Neural progenitor cell (in vitro differentiated cells): Measurements from ENCODE around the gene RTN4IP1. TPM values are rescaled to one million over a fixed set of nuclear protein-coding genes. Genes with fewer than 3 reads are reported as not detected.

Source experiments
- DNase-seq: peaks from one replicate; pipeline ENCODE4 v3.0.0-alpha.2; 2016; ENCODE audit warnings: low spot score
- H2AFZ ChIP-seq: fragments of 200-600 bp; sonication (generic); replicated peaks from 2 replicates; pipeline ENCODE4 v1.6.1; 2016; ENCODE audit warnings: antibody characterized with exemption
- H3F3A ChIP-seq: fragments of 200-600 bp; sonication (generic); 2 replicates; pipeline ENCODE4 v1.6.1; 2016; ENCODE audit warnings: antibody characterized with exemption, low read depth
- H3K27ac ChIP-seq: fragments of 200-600 bp; sonication (generic); 2 replicates; pipeline ENCODE4 v1.5.1; 2016; ENCODE audit warnings: mild to moderate bottlenecking
- H3K27me3 ChIP-seq: fragments of 200-600 bp; sonication (generic); 2 replicates; pipeline ENCODE4 v1.6.1; 2016; ENCODE audit warnings: mild to moderate bottlenecking, moderate library complexity
- H3K36me3 ChIP-seq: fragments of 200-600 bp; sonication (generic); 2 replicates; pipeline ENCODE4 v1.5.1; 2016
- H3K4me1 ChIP-seq: fragments of 200-600 bp; sonication (generic); 2 replicates; pipeline ENCODE4 v1.6.1; 2016; ENCODE audit warnings: mixed run types
- H3K4me2 ChIP-seq: fragments of 200-600 bp; sonication (generic); 2 replicates; pipeline ENCODE4 v1.6.1; 2016
- H3K4me3 ChIP-seq: fragments of 200-600 bp; sonication (generic); 2 replicates; pipeline ENCODE4 v1.5.1; 2016
- H3K79me2 ChIP-seq: fragments of 200-600 bp; sonication (generic); 2 replicates; pipeline ENCODE4 v1.6.1; 2016; ENCODE audit warnings: low read depth
- H3K9ac ChIP-seq: fragments of 200-600 bp; sonication (generic); 2 replicates; pipeline ENCODE4 v1.6.1; 2016
- H3K9me3 ChIP-seq: fragments of 200-600 bp; sonication (generic); 2 replicates; pipeline ENCODE4 v1.5.1; 2016; ENCODE audit warnings: low read depth
- H4K20me1 ChIP-seq: fragments of 200-600 bp; sonication (generic); 2 replicates; pipeline ENCODE4 v1.6.1; 2016; ENCODE audit warnings: low read depth
- H3K27ac Mint-ChIP-seq: 3 replicates; pipeline ENCODE4 v1.8.0; 2021; ENCODE audit warnings: mixed read lengths
- H3K27me3 Mint-ChIP-seq: 2 replicates; pipeline ENCODE4 v1.8.0; 2022; ENCODE audit warnings: low read depth, mild to moderate bottlenecking, inconsistent platforms, moderate library complexity, mixed read lengths; ENCODE audit not compliant: insufficient read depth
- H3K36me3 Mint-ChIP-seq: 3 replicates; pipeline ENCODE4 v1.8.0; 2021; ENCODE audit warnings: mixed read lengths
- H3K4me1 Mint-ChIP-seq: 3 replicates; pipeline ENCODE4 v1.8.0; 2021; ENCODE audit warnings: mixed read lengths
- H3K4me3 Mint-ChIP-seq: 3 replicates; pipeline ENCODE4 v1.8.0; 2021; ENCODE audit warnings: mild to moderate bottlenecking, moderate library complexity, mixed read lengths
- H3K9me3 Mint-ChIP-seq: 3 replicates; pipeline ENCODE4 v1.8.0; 2020; ENCODE audit warnings: mixed read lengths
- EZH2 ChIP-seq: fragments of 200-600 bp; sonication (generic); IDR thresholded peaks from 2 replicates; pipeline ENCODE4 v1.6.1; 2017; ENCODE audit warnings: antibody characterized with exemption, mild to moderate bottlenecking, moderate library complexity
- EZH2phosphoT487 ChIP-seq: fragments of 200-600 bp; sonication (generic); IDR thresholded peaks from 2 replicates; pipeline ENCODE4 v1.6.1; 2017; ENCODE audit warnings: antibody characterized with exemption
- total RNA-seq: library from RNA; depleted of rRNA; stranded (reverse); fragments of >200 nt; gene quantifications from 2 replicates; pipeline ENCODE4 v1.2.3, GENCODE V29; 2015; ENCODE audit warnings: low replicate concordance
- TF ChIP-seq, protein P1 (sequence below): fragments of 200-600 bp; sonication (generic); IDR thresholded peaks from 2 replicates; pipeline ENCODE4 v1.5.1; 2017; ENCODE audit warnings: antibody characterized with exemption, mild to moderate bottlenecking

RTN4IP1 gene, protein sequence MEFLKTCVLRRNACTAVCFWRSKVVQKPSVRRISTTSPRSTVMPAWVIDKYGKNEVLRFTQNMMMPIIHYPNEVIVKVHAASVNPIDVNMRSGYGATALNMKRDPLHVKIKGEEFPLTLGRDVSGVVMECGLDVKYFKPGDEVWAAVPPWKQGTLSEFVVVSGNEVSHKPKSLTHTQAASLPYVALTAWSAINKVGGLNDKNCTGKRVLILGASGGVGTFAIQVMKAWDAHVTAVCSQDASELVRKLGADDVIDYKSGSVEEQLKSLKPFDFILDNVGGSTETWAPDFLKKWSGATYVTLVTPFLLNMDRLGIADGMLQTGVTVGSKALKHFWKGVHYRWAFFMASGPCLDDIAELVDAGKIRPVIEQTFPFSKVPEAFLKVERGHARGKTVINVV
- total RNA-seq = 10.2 and 11.8 TPM in 2 replicates

DNA sequence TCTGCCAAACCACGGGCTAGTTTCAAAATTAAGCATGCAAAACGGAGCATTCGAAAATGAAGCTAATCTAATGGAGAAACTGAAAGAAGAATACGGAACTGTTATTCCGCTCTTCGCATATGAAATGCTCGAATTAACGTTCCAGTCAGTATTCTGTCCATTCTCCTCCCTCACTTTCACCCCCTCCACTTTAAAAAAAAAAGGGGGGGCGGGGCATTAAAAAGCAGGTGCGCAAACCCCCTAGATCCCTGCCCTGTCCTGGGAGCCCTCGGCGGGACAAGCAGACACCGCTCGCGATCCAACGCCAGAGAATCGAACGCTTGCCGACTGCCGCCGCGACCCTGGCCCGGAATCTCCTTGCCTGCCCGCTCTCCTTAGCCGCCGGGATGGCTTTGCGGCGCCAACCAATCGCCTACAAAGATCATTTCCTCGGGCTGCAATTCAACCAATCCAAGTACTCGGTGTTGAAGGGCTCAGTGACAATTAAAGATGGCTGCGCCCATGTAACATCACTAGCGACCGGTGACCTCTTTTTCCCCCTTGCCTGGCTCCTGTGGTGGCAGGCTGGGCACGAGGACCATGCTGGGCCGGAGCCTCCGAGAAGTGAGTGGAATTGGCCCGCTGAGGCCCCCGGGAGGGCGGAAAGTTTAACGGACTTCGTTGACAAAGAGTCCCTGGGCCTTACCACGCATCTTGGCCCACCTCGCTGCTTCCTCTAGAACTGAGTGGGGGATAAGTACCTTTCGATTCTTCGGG, at the start of gene RTN4IP1, which contains the start of gene QRSL1:
Gene RTN4IP1 (minus strand): TSS at position 396 of the 756 bp plus-strand sequence. CDS start 477 bp downstream, outside the sequence.
Gene QRSL1 (plus strand): TSS at position 476 of the 756 bp plus-strand sequence. CDS start 104 bp downstream, at position 580.
- H3K36me3 ChIP-seq = no peaks in the 10 kb centered on the region
- Mint-ChIP-seq H3K4me1 (peaks cover 11% of the 10 kb centered on the region), H3K27ac (peak within 1 kb of the TSS; percentile 94), H3K36me3 (no peaks in the 10 kb centered on the region), H3K27me3 (peaks cover 2% of the 10 kb centered on the region), H3K9me3 (no peaks in the 10 kb centered on the region), H3K4me3 (peak within 1 kb of the TSS; percentile 96)
- peaks cover 58% of the 10 kb centered on the region for H3K79me2 ChIP-seq
- peak; percentile 95 for DNase-seq
- H3K4me3 ChIP-seq = peak within 1 kb of the TSS; percentile 89
- TF ChIP-seq EZH2phosphoT487 (no peak), EZH2 (no peak)
- TF ChIP-seq, protein P1, sequence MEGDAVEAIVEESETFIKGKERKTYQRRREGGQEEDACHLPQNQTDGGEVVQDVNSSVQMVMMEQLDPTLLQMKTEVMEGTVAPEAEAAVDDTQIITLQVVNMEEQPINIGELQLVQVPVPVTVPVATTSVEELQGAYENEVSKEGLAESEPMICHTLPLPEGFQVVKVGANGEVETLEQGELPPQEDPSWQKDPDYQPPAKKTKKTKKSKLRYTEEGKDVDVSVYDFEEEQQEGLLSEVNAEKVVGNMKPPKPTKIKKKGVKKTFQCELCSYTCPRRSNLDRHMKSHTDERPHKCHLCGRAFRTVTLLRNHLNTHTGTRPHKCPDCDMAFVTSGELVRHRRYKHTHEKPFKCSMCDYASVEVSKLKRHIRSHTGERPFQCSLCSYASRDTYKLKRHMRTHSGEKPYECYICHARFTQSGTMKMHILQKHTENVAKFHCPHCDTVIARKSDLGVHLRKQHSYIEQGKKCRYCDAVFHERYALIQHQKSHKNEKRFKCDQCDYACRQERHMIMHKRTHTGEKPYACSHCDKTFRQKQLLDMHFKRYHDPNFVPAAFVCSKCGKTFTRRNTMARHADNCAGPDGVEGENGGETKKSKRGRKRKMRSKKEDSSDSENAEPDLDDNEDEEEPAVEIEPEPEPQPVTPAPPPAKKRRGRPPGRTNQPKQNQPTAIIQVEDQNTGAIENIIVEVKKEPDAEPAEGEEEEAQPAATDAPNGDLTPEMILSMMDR = no peak
- no peaks in the 10 kb centered on the region for H3K27me3 ChIP-seq
- peak within 1 kb of the TSS; percentile 90 for H2AFZ ChIP-seq
- peaks cover 6% of the 10 kb centered on the region for H3K4me1 ChIP-seq
- no peaks in the 10 kb centered on the region for H3K9me3 ChIP-seq
- H4K20me1 ChIP-seq = no peaks in the 10 kb centered on the region
- H3K4me2 ChIP-seq = peak within 1 kb of the TSS; percentile 86
- H3F3A ChIP-seq = peaks cover 14% of the 10 kb centered on the region
- peak within 1 kb of the TSS; percentile 86 for H3K27ac ChIP-seq
- peak within 1 kb of the TSS; percentile 92 for H3K9ac ChIP-seq

DNA sequence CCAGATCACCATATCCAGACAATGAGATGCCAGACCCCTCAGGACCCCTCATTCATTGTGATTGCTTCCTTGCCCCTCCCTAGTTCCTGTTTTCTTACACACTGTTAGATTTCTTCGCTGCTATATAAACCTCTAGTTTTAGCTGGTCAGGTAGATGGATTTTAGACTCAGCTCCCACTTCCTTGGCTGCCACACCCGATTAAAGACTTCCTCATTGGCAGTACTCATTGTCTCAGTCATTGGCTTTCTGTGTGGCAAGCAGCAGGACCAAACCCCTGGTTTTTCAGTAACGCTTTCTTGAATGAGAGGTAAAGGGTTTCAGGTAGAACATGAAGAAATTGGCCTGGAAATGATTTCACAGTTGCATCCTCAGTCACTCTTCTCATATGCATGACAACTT, 48.0 kb upstream of the RTN4IP1 start:
- H3K36me3 ChIP-seq = no peaks in the 10 kb centered on the region
- no peak overlapping the region for H3K4me3 Mint-ChIP-seq
- H3K27ac Mint-ChIP-seq = no peak overlapping the region
- no peaks in the 10 kb centered on the region for H3K9me3 Mint-ChIP-seq
- H3K9me3 ChIP-seq = no peaks in the 10 kb centered on the region
- H3K4me3 ChIP-seq = no peak overlapping the region
- H3F3A ChIP-seq = no peaks in the 10 kb centered on the region
- DNase-seq = no peak
- H3K9ac ChIP-seq = no peak overlapping the region
- no peak overlapping the region for H2AFZ ChIP-seq
- no peaks in the 10 kb centered on the region for H4K20me1 ChIP-seq
- TF ChIP-seq, protein P1 = no peak
- TF ChIP-seq EZH2phosphoT487 (no peak), EZH2 (no peak)
- H3K27ac ChIP-seq = no peak overlapping the region
- H3K79me2 ChIP-seq = no peaks in the 10 kb centered on the region
- no peaks in the 10 kb centered on the region for H3K36me3 Mint-ChIP-seq
- H3K27me3 Mint-ChIP-seq = no peaks in the 10 kb centered on the region
- no peaks in the 10 kb centered on the region for H3K4me1 ChIP-seq
- H3K27me3 ChIP-seq = no peaks in the 10 kb centered on the region
- H3K4me1 Mint-ChIP-seq = no peaks in the 10 kb centered on the region
- no peak overlapping the region for H3K4me2 ChIP-seq

DNA sequence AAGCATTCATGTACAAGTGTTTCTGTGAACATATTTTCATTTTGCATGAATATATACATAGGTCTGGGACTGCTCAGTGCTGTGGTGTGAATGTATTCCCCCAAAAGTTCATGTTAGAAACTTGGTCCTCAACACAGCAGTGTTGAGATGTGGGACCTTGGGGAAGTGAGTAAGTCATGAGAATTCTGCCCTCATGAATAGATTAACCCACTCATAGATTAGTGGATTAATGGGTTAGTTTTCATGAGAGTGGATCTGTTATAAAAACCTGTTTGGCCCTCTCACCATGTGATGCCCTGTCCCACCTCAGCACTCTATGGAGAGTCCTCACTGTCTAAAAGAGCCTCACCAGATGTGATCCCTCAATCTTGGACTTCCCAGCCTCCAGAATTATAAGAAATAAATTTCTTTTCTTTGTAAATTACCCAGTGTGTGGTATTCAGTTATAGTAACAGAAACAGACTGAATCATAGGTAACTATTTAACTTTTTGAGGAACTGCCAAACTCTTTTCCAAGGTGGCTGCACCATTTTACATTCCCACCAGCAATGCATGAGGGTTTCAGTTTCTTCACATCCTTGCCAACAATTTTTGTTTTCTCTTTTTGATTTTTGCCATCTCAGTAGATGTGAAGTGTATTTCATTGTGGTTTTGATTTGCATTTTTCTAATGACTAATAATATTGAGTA, 45.4 kb upstream of the RTN4IP1 start:
- Histone ChIP-seq H3K36me3 (no peaks in the 10 kb centered on the region), H3K27ac (no peak overlapping the region), H3K9me3 (no peaks in the 10 kb centered on the region), H3K4me1 (no peaks in the 10 kb centered on the region), H3K4me3 (no peak overlapping the region), H4K20me1 (no peaks in the 10 kb centered on the region), H3K79me2 (no peaks in the 10 kb centered on the region), H3K4me2 (no peak overlapping the region), H3F3A (no peaks in the 10 kb centered on the region), H3K9ac (no peak overlapping the region), H3K27me3 (no peaks in the 10 kb centered on the region), H2AFZ (no peak overlapping the region)
- Mint-ChIP-seq H3K36me3 (no peaks in the 10 kb centered on the region), H3K4me1 (no peaks in the 10 kb centered on the region), H3K4me3 (no peak overlapping the region), H3K27me3 (no peaks in the 10 kb centered on the region), H3K27ac (no peak overlapping the region), H3K9me3 (no peaks in the 10 kb centered on the region)
- no peak for DNase-seq
- no peak for TF ChIP-seq EZH2
- TF ChIP-seq, protein P1 = no peak
- TF ChIP-seq EZH2phosphoT487 = no peak
